HCT116 (cell line): ENCODE measurements around the gene CRYGA. TPM values are rescaled to one million over a fixed set of nuclear protein-coding genes. Genes with fewer than 3 reads are reported as not detected.
"Not testable (repeated sequence)": the region's sequence is repeated elsewhere in the genome, so short reads cannot be mapped to it uniquely, and the experiment has no call there.

Source experiments
- ATAC-seq: fragments of 200-7000 bp; cut with Tn5 transposase; 2 replicates; pipeline ENCODE4 v1.9.1; 2020; ENCODE audit warnings: mild to moderate bottlenecking, moderate library complexity
- BruUV-seq: library from RNA; stranded (reverse); fragments of 400-500 nt; replicated peaks from 2 replicates; lab custom pipeline; 2021; lab: Mats Ljungman, UMichigan
- CTCF ChIA-PET: fragments of 300-600 bp; sonication (Branson Sonifier 250); formaldehyde crosslinking; loops from one replicate; lab custom pipeline; 2021; ENCODE audit warnings: antibody characterized with exemption; lab: Charles Lee
- POLR2A ChIA-PET: fragments of 300-600, 350-600 bp; sonication (Branson Sonifier 250); formaldehyde crosslinking; loops from one replicate; lab custom pipeline; 2021; ENCODE audit warnings: antibody characterized with exemption; lab: Charles Lee
- RAD21 ChIA-PET, 2 experiments: fragments of 300-600 bp; sonication (Branson Sonifier 250); formaldehyde crosslinking; loops; one replicate each; lab custom pipeline; 2023; ENCODE audit warnings: low total read pairs in 2 of 2; ENCODE audit not compliant: uncharacterized antibody in 2 of 2, unreplicated experiment in 2 of 2, low non-redundant PET in 1 of 2; lab: Charles Lee
- DNase-seq: peaks from one replicate; pipeline ENCODE4 v3.0.0-alpha.2; 2010; ENCODE audit warnings: low read depth, low spot score
- H2AFZ ChIP-seq: fragments of 200-600 bp; shearing (Covaris generic), sonication (generic); 2 replicates; pipeline ENCODE4 v1.6.1; 2017; ENCODE audit warnings: low read depth, mixed run types, mixed read lengths, antibody characterized with exemption, low read length; ENCODE audit not compliant: poor library complexity, severe bottlenecking
- H3K27ac ChIP-seq: 2 replicates; pipeline ENCODE4 v1.5.1; 2012; ENCODE audit warnings: low read depth, low read length
- H3K27me3 ChIP-seq: fragments of 200-600 bp; sonication (generic); 2 replicates; pipeline ENCODE4 v1.6.1; 2016; ENCODE audit warnings: mixed run types, low read length, mixed read lengths; ENCODE audit not compliant: insufficient read depth
- H3K36me3 ChIP-seq, 2 experiments: fragments of 200-500 bp in 1 of 2; fragments of 200-600 bp in 1 of 2; sonication (Bioruptor generic) in 1 of 2; sonication (generic) in 1 of 2; 2 replicates each; pipeline versions ENCODE4 v1.5.1 to v1.6.1; 2014 to 2016; ENCODE audit warnings: low read length in 2 of 2, inconsistent platforms in 1 of 2, mixed read lengths in 1 of 2, mixed run types in 1 of 2; ENCODE audit not compliant: insufficient read depth in 2 of 2, control insufficient read depth in 1 of 2
- H3K4me1 ChIP-seq, 2 experiments: fragments of 200-600 bp in 1 of 2; sonication (generic) in 1 of 2; 2 replicates each; pipeline versions ENCODE4 v1.5.1 to v1.6.1; 2012 to 2017; ENCODE audit warnings: low read length in 2 of 2, inconsistent platforms in 1 of 2, mild to moderate bottlenecking in 1 of 2, mixed read lengths in 1 of 2, mixed run types in 1 of 2, moderate library complexity in 1 of 2; ENCODE audit not compliant: insufficient read depth in 2 of 2, control insufficient read depth in 1 of 2
- H3K4me2 ChIP-seq: fragments of 200-600 bp; sonication (generic); 2 replicates; pipeline ENCODE4 v1.6.1; 2017; ENCODE audit warnings: mixed run types, low read length, mixed read lengths
- H3K4me3 ChIP-seq, 2 experiments: fragments of 200-600 bp in 1 of 2; sonication (generic) in 1 of 2; replicated peaks in 1 of 2; 2 replicates each; pipeline ENCODE4 v1.5.1; 2011 to 2016; ENCODE audit warnings: low read length in 2 of 2, control low read depth in 1 of 2, low read depth in 1 of 2, mild to moderate bottlenecking in 1 of 2, mixed read lengths in 1 of 2, mixed run types in 1 of 2
- H3K79me2 ChIP-seq: fragments of 200-600 bp; sonication (generic); 2 replicates; pipeline ENCODE4 v1.6.1; 2017; ENCODE audit warnings: mild to moderate bottlenecking, mixed run types, low read length, moderate library complexity, mixed read lengths; ENCODE audit not compliant: insufficient read depth
- H3K9ac ChIP-seq: fragments of 200-600 bp; sonication (generic); 2 replicates; pipeline ENCODE4 v1.6.1; 2016; ENCODE audit warnings: low read length, mixed read lengths
- H3K9me2 ChIP-seq: fragments of 200-600 bp; sonication (generic), shearing (Covaris generic); 2 replicates; pipeline ENCODE4 v1.6.1; 2017; ENCODE audit warnings: mixed run types, mild to moderate bottlenecking, moderate library complexity; ENCODE audit not compliant: insufficient read depth
- H3K9me3 ChIP-seq, 2 experiments: fragments of 200-500 bp in 1 of 2; fragments of 200-600 bp in 1 of 2; sonication (Bioruptor generic) in 1 of 2; sonication (generic) in 1 of 2; 2 replicates each; pipeline ENCODE4 v1.6.1; 2014 to 2017; ENCODE audit warnings: low read length in 2 of 2, mixed read lengths in 2 of 2, inconsistent platforms in 1 of 2, low read depth in 1 of 2, mild to moderate bottlenecking in 1 of 2, mixed run types in 1 of 2, moderate library complexity in 1 of 2; ENCODE audit not compliant: control insufficient read depth in 1 of 2, insufficient read depth in 1 of 2
- H4K20me1 ChIP-seq: fragments of 200-600 bp; sonication (generic), shearing (Covaris generic); 2 replicates; pipeline ENCODE4 v1.6.1; 2017; ENCODE audit warnings: mixed run types, mild to moderate bottlenecking, moderate library complexity; ENCODE audit not compliant: insufficient read depth
- ATF3 ChIP-seq: IDR thresholded peaks from 2 replicates; pipeline ENCODE4 v1.6.1; 2012
- CTCF ChIP-seq, 3 experiments: fragments of 200-600 bp in 1 of 3; sonication (generic) in 1 of 3; IDR thresholded peaks in 2 of 3; conservative IDR thresholded peaks in 1 of 3; 2 replicates each; pipeline ENCODE4 v1.5.1; 2012 to 2017; ENCODE audit warnings: low read depth in 2 of 3, low read length in 2 of 3, antibody characterized with exemption in 1 of 3, borderline replicate concordance in 1 of 3, control low read depth in 1 of 3, mild to moderate bottlenecking in 1 of 3, mixed read lengths in 1 of 3, mixed run types in 1 of 3, moderate library complexity in 1 of 3; ENCODE audit not compliant: insufficient read depth in 1 of 3
- ELF1 ChIP-seq: IDR thresholded peaks from 2 replicates; pipeline ENCODE4 v1.6.1; 2012; ENCODE audit warnings: low read depth, borderline replicate concordance
- EZH2 ChIP-seq: fragments of 200-600 bp; sonication (generic); IDR thresholded peaks from 2 replicates; pipeline ENCODE4 v1.6.1; 2017; ENCODE audit warnings: antibody characterized with exemption, mixed run types
- FOSL1 ChIP-seq: IDR thresholded peaks from 2 replicates; pipeline ENCODE4 v1.6.1; 2012; ENCODE audit warnings: low read depth
- JUND ChIP-seq: IDR thresholded peaks from 2 replicates; pipeline ENCODE4 v1.6.1; 2012
- MAX ChIP-seq: IDR thresholded peaks from 2 replicates; pipeline ENCODE4 v1.6.1; 2012
- RAD21 ChIP-seq: IDR thresholded peaks from 2 replicates; pipeline ENCODE4 v1.6.1; 2012; ENCODE audit warnings: low read depth, mild to moderate bottlenecking
- REST ChIP-seq: IDR thresholded peaks from 2 replicates; pipeline ENCODE4 v1.6.1; 2012; ENCODE audit warnings: low read depth
- SIN3A ChIP-seq: IDR thresholded peaks from 2 replicates; pipeline ENCODE4 v1.6.1; 2012; ENCODE audit warnings: low read depth
- SP1 ChIP-seq: IDR thresholded peaks from 2 replicates; pipeline ENCODE4 v1.6.1; 2012; ENCODE audit warnings: low read depth
- TCF7L2 ChIP-seq: IDR thresholded peaks from 2 replicates; pipeline ENCODE4 v1.7.0; 2011; ENCODE audit warnings: borderline replicate concordance, inconsistent platforms; ENCODE audit not compliant: insufficient read depth, insufficient read length; ENCODE audit errors: extremely low read depth
- ZFX ChIP-seq: fragments of 450-650 bp; IDR thresholded peaks from 2 replicates; pipeline ENCODE4 v1.6.1; 2017
- ZNF274 ChIP-seq: fragments of 200-500 bp; sonication (Bioruptor generic); IDR thresholded peaks from 2 replicates; pipeline ENCODE4 v1.6.1; 2014; ENCODE audit warnings: mild to moderate bottlenecking, low read depth, low read length, inconsistent platforms
- intact Hi-C: fragments of 100-400 bp; cut with micrococcal nuclease; formaldehyde crosslinking; loops from 2 replicates; pipeline ENCODE4 v1.10.0; 2022
- total RNA-seq: library from RNA; stranded (reverse); gene quantifications from one replicate; pipeline ENCODE4 v1.2.1, GENCODE V29; 2021; ENCODE audit not compliant: unreplicated experiment

CRYGA gene
- total RNA-seq, 1 experiment from 2014 or later: not detected

- TF ChIP-seq ZNF274: no peak
Observed at GRCh38 chr2:208118918-208119317, 44.5 kb downstream of the CRYGA start (continued).

- ATAC-seq, H3K27me3 ChIP-seq, H3K79me2 ChIP-seq, H2AFZ ChIP-seq, H3K4me1 ChIP-seq, POLR2A ChIA-PET, DNase-seq, H3K36me3 ChIP-seq, H3K4me3 ChIP-seq, CTCF ChIA-PET, RAD21 ChIA-PET, H4K20me1 ChIP-seq, H3K27ac ChIP-seq, H3K9ac ChIP-seq, intact Hi-C loops, BruUV-seq, H3K9me3 ChIP-seq, H3K4me2 ChIP-seq, H3K9me2 ChIP-seq: not testable (repeated sequence)
Observed at GRCh38 chr2:208117390-208117789, 46.0 kb downstream of the CRYGA start.

- CTCF ChIA-PET: interaction anchor here (1.1 kb wide), 1 partner anchor 11 kb away, joined by 3 read pairs; no protein-coding TSS in a partner anchor
- no TSS peak for BruUV-seq
- intact Hi-C loops: no loop called here
- Histone ChIP-seq H3K4me3 (no peak overlapping the region), H3K4me2 (peak overlapping the region; percentile 35), H3K79me2 (no peaks in the 10 kb centered on the region), H3K36me3 (no peaks in the 10 kb centered on the region), H2AFZ (no peak overlapping the region), H3K9me3 (no peaks in the 10 kb centered on the region), H3K4me1 (peaks cover 3 to 8% of the 10 kb centered on the region in 2 experiments; a peak in 3 of 4 replicates), H3K27me3 (no peaks in the 10 kb centered on the region), H3K27ac (no peak overlapping the region), H4K20me1 (no peaks in the 10 kb centered on the region), H3K9ac (no peak overlapping the region), H3K9me2 (no peaks in the 10 kb centered on the region)
- ATAC-seq: peak; percentile 87
- DNase-seq: no peak
- POLR2A ChIA-PET: no interaction called here
- RAD21 ChIA-PET: no interaction called here
- TF ChIP-seq ZNF274: no peak
- TF ChIP-seq TCF7L2: no peak
- no peak for TF ChIP-seq MAX
- TF ChIP-seq EZH2: no peak
- TF ChIP-seq SP1: no peak
- TF ChIP-seq SIN3A: no peak
- no peak for TF ChIP-seq CTCF (IDR thresholded peaks at IDR 0.05 in 2 of 3, conservative IDR thresholded peaks at IDR 0.05 in 1 of 3; ENCODE audit: borderline replicate concordance in 1 of 3, insufficient read depth in 1 of 3, low read depth in 2 of 3, low read length in 2 of 3)
- TF ChIP-seq ELF1: no peak
- no peak for TF ChIP-seq REST
- TF ChIP-seq RAD21: no peak
- TF ChIP-seq ZFX: no peak
- TF ChIP-seq JUND: no peak
- no peak for TF ChIP-seq FOSL1
- no peak for TF ChIP-seq ATF3
Observed at GRCh38 chr2:208112969-208113368, 50.4 kb downstream of the CRYGA start.
